BJ (cell line): ENCODE data around the gene LYVE1. TPM values are rescaled to one million over a fixed set of nuclear protein-coding genes. Genes with fewer than 3 reads are reported as not detected.

ENCODE experiments used
- CTCF ChIA-PET: fragments of 350-600 bp; formaldehyde crosslinking; extraction: SDS; loops from one replicate; lab custom pipeline; 2021; ENCODE audit warnings: antibody characterized with exemption, inconsistent platforms; lab: Yijun Ruan, JAX
- POLR2A ChIA-PET: fragments of 300-600 bp; sonication (Branson Sonifier 250); formaldehyde crosslinking; extraction: SDS; loops from one replicate; lab custom pipeline; 2021; ENCODE audit warnings: antibody characterized with exemption; lab: Charles Lee
- DNase-seq: peaks from one replicate; pipeline ENCODE4 v3.0.0-alpha.2; 2011; ENCODE audit warnings: low read depth
- H3K27me3 ChIP-seq: 2 replicates; pipeline ENCODE4 v1.6.0; 2011; ENCODE audit warnings: low read length; ENCODE audit not compliant: control insufficient read depth, insufficient read depth
- H3K36me3 ChIP-seq: 2 replicates; pipeline ENCODE4 v1.5.1; 2011; ENCODE audit warnings: low read length; ENCODE audit not compliant: control insufficient read depth, insufficient read depth
- H3K4me3 ChIP-seq: 2 replicates; pipeline ENCODE4 v1.5.1; 2011; ENCODE audit warnings: low read depth, mild to moderate bottlenecking, control low read depth, low read length
- polyA minus RNA-seq: library from RNA; depleted of rRNA, polyadenylated mRNA; stranded (reverse); fragments of >200 nt; gene quantifications from 2 replicates; pipeline ENCODE4 v1.2.3, GENCODE V29; 2011; rRNA and poly(A)+ RNA removed
- polyA plus RNA-seq: library from polyadenylated mRNA; depleted of rRNA; stranded (reverse); fragments of >200 nt; gene quantifications from 2 replicates; pipeline ENCODE4 v1.2.3, GENCODE V29; 2011; rRNA removed
- TF ChIP-seq, protein P1 (sequence below): IDR thresholded peaks from 2 replicates; pipeline ENCODE4 v1.5.1; 2011; ENCODE audit warnings: low read depth, mild to moderate bottlenecking, control low read depth, inconsistent platforms, low read length, moderate library complexity; ENCODE audit not compliant: insufficient read depth

LYVE1 gene
- polyA plus RNA-seq (0.15 and 0.59 TPM in 2 replicates), polyA minus RNA-seq (0.15 and 0.19 TPM in 2 replicates)

DNA sequence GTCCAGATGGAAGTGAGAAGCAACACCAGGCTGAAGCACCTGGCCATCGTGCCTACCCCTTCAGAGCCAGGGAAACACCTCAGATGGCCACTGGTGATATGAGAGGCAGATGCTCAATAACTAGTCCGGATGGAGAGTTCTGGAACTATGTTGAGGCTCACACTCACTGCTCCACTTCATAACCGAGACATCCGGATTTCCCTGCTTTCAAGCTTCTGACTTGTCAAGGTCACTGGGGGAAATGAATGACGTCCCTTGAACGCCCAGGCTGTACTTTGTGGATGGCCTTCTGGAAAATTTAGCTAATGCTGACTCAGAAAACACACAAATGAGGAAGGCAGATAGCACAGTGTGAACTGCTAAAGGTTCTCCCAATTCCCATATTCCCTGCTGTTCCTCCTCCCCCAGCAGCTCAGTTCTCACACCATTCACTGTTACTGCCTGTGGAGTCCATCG is at the start of gene LYVE1:
LYVE1 (minus strand) TSS at position 180 of the 456 bp plus-strand sequence; CDS start at position 47, 133 bp downstream.
- Histone ChIP-seq H3K4me3 (no peak within 1 kb of the TSS), H3K36me3 (peaks cover 3% of the 10 kb centered on the region), H3K27me3 (no peaks in the 10 kb centered on the region)
- ChIA-PET CTCF (interaction anchor here (0.8 kb wide), 1 partner anchor 162 kb away, joined by 3 read pairs; no protein-coding TSS in a partner anchor), POLR2A (interaction anchor here (0.7 kb wide), 1 partner anchor 28 kb away, joined by 3 read pairs; the partner anchor contains the start of gene RNF141)
- no peak for DNase-seq
- TF ChIP-seq, protein P1, sequence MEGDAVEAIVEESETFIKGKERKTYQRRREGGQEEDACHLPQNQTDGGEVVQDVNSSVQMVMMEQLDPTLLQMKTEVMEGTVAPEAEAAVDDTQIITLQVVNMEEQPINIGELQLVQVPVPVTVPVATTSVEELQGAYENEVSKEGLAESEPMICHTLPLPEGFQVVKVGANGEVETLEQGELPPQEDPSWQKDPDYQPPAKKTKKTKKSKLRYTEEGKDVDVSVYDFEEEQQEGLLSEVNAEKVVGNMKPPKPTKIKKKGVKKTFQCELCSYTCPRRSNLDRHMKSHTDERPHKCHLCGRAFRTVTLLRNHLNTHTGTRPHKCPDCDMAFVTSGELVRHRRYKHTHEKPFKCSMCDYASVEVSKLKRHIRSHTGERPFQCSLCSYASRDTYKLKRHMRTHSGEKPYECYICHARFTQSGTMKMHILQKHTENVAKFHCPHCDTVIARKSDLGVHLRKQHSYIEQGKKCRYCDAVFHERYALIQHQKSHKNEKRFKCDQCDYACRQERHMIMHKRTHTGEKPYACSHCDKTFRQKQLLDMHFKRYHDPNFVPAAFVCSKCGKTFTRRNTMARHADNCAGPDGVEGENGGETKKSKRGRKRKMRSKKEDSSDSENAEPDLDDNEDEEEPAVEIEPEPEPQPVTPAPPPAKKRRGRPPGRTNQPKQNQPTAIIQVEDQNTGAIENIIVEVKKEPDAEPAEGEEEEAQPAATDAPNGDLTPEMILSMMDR = no peak

GRCh38 chr11:10617551-10617950 is 49.1 kb upstream of the LYVE1 start:
- DNase-seq = no peak
- ChIA-PET CTCF (interaction anchor here (0.7 to 1.3 kb wide), 5 partner anchors 13 to 211 kb away, joined by 3 to 6 read pairs (median 3); no protein-coding TSS in a partner anchor), POLR2A (no interaction called here)
- H3K27me3 ChIP-seq = no peaks in the 10 kb centered on the region
- H3K4me3 ChIP-seq = no peak overlapping the region
- TF ChIP-seq, protein P1 = no peak
- peaks cover 8% of the 10 kb centered on the region for H3K36me3 ChIP-seq

DNA sequence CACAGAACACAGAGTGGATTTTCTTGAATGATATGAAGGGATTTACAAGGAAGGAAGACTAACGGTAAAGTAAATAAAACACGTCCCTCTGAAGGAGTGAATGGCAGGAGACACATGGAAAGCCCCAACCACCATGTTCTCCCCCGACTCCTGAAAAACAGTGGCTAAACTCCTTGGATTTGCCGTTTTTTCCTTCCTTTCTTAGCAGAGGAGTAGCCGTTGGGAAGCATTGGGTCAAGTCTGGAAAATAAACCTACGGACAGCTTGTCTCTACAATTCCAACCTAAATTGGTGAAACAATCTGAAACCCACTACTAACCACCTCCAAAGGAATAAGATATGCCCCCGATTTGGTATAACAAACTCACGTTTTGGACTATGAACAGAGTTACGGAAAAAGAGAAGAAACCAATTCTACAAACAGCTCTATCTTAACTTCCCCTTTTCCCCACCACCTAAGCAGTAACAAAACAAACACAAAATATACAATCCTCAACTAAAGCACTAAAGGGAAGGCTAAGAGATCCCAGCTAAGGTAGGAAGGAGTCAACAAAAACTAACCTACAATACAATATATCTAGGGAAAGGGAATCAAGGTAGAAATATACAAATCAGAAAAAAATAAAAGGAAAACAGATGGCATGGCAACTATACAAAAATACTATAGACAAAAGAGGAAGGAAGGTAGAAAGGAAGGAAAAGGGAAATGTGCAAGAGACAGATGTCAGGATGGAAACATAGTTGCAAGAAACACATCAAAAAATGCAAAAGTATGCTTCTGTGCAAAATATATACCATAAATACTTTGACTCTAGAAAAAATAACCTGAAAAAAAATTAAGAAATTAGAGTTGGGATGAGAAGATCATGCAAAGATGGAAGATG is 43.8 kb upstream of the LYVE1 start:
- TF ChIP-seq, protein P1 = no peak
- no peak overlapping the region for H3K4me3 ChIP-seq
- H3K36me3 ChIP-seq = peaks cover 15% of the 10 kb centered on the region
- no peak for DNase-seq
- H3K27me3 ChIP-seq = no peaks in the 10 kb centered on the region
- ChIA-PET POLR2A (no interaction called here), CTCF (interaction anchor here (1.1 to 2.1 kb wide), 3 partner anchors 10 to 206 kb away, joined by 3 to 8 read pairs (median 4); no protein-coding TSS in a partner anchor)

GRCh38 chr11:10609636-10610035 is 41.2 kb upstream of the LYVE1 start:
- no peak for DNase-seq
- TF ChIP-seq, protein P1 = no peak
- Histone ChIP-seq H3K27me3 (no peaks in the 10 kb centered on the region), H3K36me3 (peaks cover 17% of the 10 kb centered on the region), H3K4me3 (no peak overlapping the region)
- ChIA-PET CTCF (interaction anchor here (2.1 kb wide), 1 partner anchor 13 kb away, joined by 8 read pairs; no protein-coding TSS in a partner anchor), POLR2A (no interaction called here)

DNA sequence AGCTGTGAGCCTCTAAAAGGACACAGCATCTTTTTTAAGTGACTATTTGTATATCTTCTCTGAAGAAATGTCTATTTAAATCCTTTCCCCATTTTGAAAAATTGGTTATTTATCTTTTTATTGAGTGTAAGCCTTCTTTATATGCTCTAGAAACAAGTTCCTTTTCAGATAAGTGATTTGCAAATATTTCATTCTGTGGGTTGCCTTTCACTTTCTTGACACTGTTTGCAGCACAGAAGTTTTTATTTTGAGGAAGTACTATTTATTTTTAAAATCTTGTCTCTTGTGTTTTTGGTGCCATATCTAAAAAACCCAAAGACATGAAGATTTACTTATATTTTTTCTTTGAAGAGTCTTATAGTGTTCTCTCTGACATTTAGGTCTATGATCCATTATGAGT is 40.1 kb upstream of the LYVE1 start:
- CTCF ChIA-PET = interaction anchor here (0.7 kb wide), 1 partner anchor 202 kb away, joined by 3 read pairs; no protein-coding TSS in a partner anchor
- peaks cover 18% of the 10 kb centered on the region for H3K36me3 ChIP-seq
- no peak for DNase-seq
- H3K4me3 ChIP-seq = no peak overlapping the region
- TF ChIP-seq, protein P1 = no peak
- POLR2A ChIA-PET = no interaction called here
- no peaks in the 10 kb centered on the region for H3K27me3 ChIP-seq
